Measurements from ENCODE around the gene FSTL5. TPM values are rescaled to one million over a fixed set of nuclear protein-coding genes. Genes with fewer than 3 reads are reported as not detected.

FSTL5 gene
- total RNA-seq, 2 donors from 2014 or later: not detected

DNA sequence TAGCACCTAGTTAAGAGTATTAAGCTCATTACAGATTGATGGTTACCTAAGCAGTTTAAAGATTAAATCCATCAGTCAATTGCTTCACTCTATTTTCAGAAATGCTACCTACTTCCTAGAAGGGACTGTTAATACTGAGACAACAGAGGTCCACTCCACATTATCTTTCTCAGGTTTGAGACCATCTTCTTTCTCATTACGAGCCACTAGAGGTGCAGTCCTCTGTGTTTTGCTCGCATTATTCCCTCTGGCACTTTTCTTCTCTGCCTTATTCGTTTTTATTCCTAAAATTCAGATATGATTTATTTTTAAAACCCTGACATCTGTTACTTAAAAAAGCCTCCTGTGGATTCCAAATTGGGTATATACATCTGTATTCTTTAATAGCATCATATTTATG, 459.1 kb downstream of the FSTL5 start:
- H3K27ac Mint-ChIP-seq: no peak overlapping the region
- no peak for ATAC-seq (replicated peaks)
- no peaks in the 10 kb centered on the region for H3K9me3 Mint-ChIP-seq
- H3K27me3 Mint-ChIP-seq: no peaks in the 10 kb centered on the region
- no peaks in the 10 kb centered on the region for H3K36me3 Mint-ChIP-seq (ENCODE audit: low read depth)
- no peaks in the 10 kb centered on the region for H3K4me1 Mint-ChIP-seq
- H3K4me3 Mint-ChIP-seq: no peak overlapping the region

DNA sequence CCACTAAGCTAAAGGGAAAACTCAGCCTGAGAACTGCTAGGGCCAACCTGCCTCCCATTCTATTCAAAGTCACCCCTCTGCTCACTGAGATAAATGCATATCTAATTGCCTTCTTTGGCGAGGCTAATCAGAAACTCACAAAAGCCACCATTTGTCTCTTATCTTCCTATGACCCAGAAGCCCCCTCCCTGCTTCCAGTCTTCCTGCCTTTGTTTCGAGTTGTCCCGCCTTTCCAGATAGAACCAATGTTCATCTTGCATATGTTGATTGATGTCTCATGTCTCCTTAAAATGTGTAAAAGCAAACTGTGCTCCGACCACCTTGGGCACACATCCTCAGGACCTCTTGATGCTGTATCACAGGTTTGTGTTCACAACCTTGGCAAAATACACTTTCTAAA, 459.8 kb downstream of the FSTL5 start:
- H3K27me3 Mint-ChIP-seq: no peaks in the 10 kb centered on the region
- H3K9me3 Mint-ChIP-seq: no peaks in the 10 kb centered on the region
- no peak overlapping the region for H3K27ac Mint-ChIP-seq
- no peaks in the 10 kb centered on the region for H3K36me3 Mint-ChIP-seq (ENCODE audit: low read depth)
- no peak for ATAC-seq (replicated peaks)
- H3K4me1 Mint-ChIP-seq: no peaks in the 10 kb centered on the region
- no peak overlapping the region for H3K4me3 Mint-ChIP-seq

DNA sequence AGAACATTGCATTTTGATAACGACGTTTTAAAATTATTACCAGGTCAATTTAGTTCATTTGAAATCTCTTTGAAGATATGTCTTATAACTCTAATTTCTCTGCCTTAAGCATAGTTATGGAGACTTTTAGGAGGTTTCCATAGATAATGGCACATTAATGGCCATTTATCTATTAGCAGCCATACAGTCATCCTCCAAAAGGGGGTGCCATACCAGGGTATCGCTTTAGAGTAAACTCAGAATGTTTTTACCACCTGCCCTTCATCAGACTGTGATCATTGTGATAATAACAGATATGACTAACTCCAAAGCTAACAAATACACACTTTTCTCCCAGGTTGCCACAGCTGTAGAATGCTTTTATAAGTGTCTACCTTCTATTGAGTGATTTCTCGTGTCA, 461.5 kb downstream of the FSTL5 start:
- H3K27ac Mint-ChIP-seq: no peak overlapping the region
- no peaks in the 10 kb centered on the region for H3K4me1 Mint-ChIP-seq
- ATAC-seq (replicated peaks): no peak
- H3K36me3 Mint-ChIP-seq (ENCODE audit: low read depth): no peaks in the 10 kb centered on the region
- H3K27me3 Mint-ChIP-seq: no peaks in the 10 kb centered on the region
- no peak overlapping the region for H3K4me3 Mint-ChIP-seq
- H3K9me3 Mint-ChIP-seq: peaks cover 6% of the 10 kb centered on the region

DNA sequence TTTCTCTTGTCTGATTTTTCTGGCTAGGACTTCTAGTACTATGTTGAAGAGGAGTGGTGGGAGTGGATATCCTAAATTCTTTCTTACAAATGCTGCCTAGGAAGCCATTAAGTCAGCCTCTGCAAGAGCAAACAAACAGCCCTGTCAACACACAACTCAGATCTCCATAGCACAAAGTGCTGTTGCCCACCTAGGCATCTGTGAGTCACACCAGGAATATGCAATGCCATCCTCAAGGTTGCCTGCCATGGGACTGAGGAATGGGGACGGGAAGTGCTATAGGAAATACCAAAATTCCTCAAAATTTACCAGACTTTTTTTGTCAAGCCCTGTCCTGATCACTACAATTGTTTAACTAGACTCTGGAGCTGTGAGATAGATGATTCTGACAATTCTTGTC, 466.9 kb downstream of the FSTL5 start:
- no peak for ATAC-seq (replicated peaks)
- H3K4me3 Mint-ChIP-seq: no peak overlapping the region
- H3K9me3 Mint-ChIP-seq: peaks cover 11% of the 10 kb centered on the region
- no peak overlapping the region for H3K27ac Mint-ChIP-seq
- H3K27me3 Mint-ChIP-seq: no peaks in the 10 kb centered on the region
- H3K4me1 Mint-ChIP-seq: no peaks in the 10 kb centered on the region
- H3K36me3 Mint-ChIP-seq (ENCODE audit: low read depth): no peaks in the 10 kb centered on the region

DNA sequence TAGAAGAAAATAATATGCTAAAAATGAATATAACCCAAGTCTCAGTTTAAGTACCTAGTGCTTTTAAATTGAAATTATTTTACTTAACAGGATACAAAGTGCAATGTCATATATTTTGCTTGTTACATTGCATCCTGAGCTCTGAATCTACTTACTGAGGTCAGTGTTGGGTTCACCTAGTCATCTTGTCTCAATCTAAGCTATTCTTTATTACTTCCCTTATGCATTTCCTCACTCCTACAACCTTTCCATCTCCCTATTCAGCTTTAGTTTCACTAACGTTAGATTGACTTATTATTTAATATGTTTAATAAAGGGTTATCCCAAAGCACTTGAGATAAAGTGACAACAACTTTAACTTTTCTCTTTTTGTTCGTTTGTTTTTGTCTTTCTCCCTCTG, 483.7 kb downstream of the FSTL5 start:
- no peaks in the 10 kb centered on the region for H3K27me3 Mint-ChIP-seq
- H3K4me3 Mint-ChIP-seq: no peak overlapping the region
- H3K9me3 Mint-ChIP-seq: no peaks in the 10 kb centered on the region
- H3K27ac Mint-ChIP-seq: no peak overlapping the region
- ATAC-seq (replicated peaks): no peak
- no peaks in the 10 kb centered on the region for H3K4me1 Mint-ChIP-seq
- H3K36me3 Mint-ChIP-seq (ENCODE audit: low read depth): no peaks in the 10 kb centered on the region

DNA sequence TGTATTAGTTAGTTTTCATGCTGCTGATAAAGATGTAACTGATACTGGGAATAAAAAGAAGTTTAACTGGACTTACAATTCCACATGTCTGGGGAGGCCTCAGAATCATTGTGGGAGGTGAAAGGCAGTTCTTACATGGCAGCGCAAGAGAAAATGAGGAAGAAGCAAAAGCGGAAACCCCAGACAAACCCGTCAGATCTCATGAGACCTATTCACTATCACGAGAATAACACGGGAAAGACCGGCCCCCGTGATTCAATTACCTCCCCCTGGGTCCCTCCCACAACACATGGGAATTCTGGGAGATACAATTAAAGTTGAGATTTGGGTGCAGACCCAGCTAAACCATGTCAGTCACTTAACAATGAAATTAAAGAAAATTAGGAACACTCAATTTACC, 499.1 kb downstream of the FSTL5 start:
- Mint-ChIP-seq H3K36me3 (ENCODE audit: low read depth) (no peaks in the 10 kb centered on the region), H3K27me3 (no peaks in the 10 kb centered on the region), H3K4me1 (no peaks in the 10 kb centered on the region), H3K27ac (no peak overlapping the region), H3K9me3 (peaks cover 16% of the 10 kb centered on the region), H3K4me3 (no peak overlapping the region)
- ATAC-seq (replicated peaks): no peak

DNA sequence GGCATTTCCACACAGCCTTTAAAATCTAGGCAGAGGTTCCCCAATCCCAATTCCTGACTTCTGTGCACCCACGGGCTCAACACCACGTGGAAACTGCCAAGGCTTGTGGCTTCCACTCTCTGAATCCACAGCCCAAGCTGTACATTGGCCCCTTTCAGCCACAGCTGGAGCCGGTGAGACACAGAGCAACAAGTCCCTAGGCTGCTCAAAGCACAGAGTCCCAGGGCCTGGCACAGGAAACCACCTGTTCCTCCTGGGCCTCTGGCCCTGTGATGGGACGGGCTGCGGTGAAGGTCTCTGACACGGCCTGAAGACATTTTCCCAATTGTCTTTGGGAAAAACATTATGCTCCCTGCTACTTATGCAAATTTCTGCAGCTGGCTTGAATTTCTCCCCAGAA, 500.0 kb downstream of the FSTL5 start:
- H3K27me3 Mint-ChIP-seq: no peaks in the 10 kb centered on the region
- H3K4me1 Mint-ChIP-seq: no peaks in the 10 kb centered on the region
- no peaks in the 10 kb centered on the region for H3K36me3 Mint-ChIP-seq (ENCODE audit: low read depth)
- H3K9me3 Mint-ChIP-seq: peaks cover 12% of the 10 kb centered on the region
- no peak for ATAC-seq (replicated peaks)
- H3K27ac Mint-ChIP-seq: no peak overlapping the region
- H3K4me3 Mint-ChIP-seq: no peak overlapping the region

DNA sequence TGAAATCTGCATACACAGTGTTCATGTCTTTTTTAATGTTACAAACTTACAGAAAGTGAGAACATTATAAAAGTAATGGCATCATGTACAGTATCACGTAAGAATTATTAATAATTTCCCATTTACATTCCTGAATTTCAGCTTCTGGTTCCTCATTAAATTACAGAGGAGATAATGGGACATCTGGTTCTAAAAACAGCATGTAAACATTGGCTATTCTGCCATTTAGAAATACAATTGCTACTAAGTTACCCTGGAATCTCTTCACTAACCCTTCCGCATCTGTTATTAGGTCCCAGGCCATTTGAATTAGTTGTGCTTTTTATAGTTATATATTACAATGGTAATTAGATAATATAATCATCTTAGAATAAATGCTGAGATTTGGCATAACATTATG, 505.1 kb downstream of the FSTL5 start:
- no peak overlapping the region for H3K4me3 Mint-ChIP-seq
- no peaks in the 10 kb centered on the region for H3K27me3 Mint-ChIP-seq
- no peak overlapping the region for H3K27ac Mint-ChIP-seq
- no peak for ATAC-seq (replicated peaks)
- H3K36me3 Mint-ChIP-seq (ENCODE audit: low read depth): no peaks in the 10 kb centered on the region
- no peaks in the 10 kb centered on the region for H3K4me1 Mint-ChIP-seq
- peaks cover 11% of the 10 kb centered on the region for H3K9me3 Mint-ChIP-seq

DNA sequence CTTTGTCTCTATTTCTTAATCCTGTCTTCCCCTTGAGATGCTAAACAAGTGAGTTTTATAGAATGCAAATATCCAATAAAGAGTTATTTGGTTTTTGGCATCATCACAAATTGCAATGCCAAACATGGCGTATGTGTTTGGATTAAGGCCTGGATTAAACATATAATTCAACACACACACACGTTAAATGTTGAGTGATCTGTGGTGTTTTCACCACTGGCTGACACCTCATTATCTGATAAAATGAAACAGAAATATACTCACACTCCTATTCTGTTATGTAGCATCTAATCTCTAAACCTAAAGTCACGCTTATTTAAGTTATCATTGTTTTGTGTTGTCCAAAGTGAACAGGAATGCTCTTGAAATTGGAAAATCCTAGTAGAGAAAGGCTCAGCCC, 506.2 kb downstream of the FSTL5 start:
- H3K27me3 Mint-ChIP-seq: no peaks in the 10 kb centered on the region
- no peak overlapping the region for H3K27ac Mint-ChIP-seq
- H3K9me3 Mint-ChIP-seq: peaks cover 11% of the 10 kb centered on the region
- no peaks in the 10 kb centered on the region for H3K36me3 Mint-ChIP-seq (ENCODE audit: low read depth)
- H3K4me1 Mint-ChIP-seq: no peaks in the 10 kb centered on the region
- H3K4me3 Mint-ChIP-seq: no peak overlapping the region
- ATAC-seq (replicated peaks): no peak

DNA sequence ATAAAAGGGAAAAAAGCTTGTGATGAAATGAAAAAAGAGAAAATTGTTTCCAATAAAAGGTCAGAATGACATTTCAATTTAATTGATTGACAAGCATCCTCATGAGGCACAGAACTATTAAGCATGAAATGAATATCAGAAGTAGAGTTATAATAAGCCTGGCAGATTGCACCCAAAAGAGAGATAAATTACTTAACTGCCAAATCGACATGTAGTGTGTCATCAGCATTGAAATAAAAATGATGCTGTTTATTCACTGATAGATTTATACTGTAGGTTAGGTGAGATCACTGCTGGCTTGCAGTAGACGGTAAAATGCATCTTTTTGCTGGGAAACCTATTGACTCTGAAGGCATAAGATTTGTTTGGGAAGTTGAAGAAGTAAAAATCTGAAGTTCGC, 507.2 kb downstream of the FSTL5 start:
- Mint-ChIP-seq H3K36me3 (ENCODE audit: low read depth) (no peaks in the 10 kb centered on the region), H3K4me1 (no peaks in the 10 kb centered on the region), H3K4me3 (no peak overlapping the region), H3K27me3 (no peaks in the 10 kb centered on the region), H3K9me3 (peaks cover 7% of the 10 kb centered on the region), H3K27ac (no peak overlapping the region)
- no peak for ATAC-seq (replicated peaks)

DNA sequence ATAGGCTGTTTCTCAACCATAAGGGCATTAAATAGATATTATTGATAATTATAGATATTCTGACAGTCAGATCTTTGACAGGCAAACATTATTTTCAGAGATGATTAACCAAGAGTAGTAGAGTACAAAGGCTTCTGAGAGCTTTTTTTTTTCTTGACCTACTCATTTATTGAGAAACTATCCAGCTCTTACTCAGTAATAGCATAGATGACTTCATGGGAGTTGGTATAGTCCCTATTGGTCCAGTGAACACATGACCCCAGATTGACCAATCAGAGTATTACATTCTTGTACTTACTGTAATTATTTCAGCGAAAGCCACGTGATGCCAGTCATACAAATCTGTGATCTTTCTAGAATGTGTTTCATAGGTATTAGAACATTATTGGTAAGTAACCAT, 508.7 kb downstream of the FSTL5 start:
- H3K36me3 Mint-ChIP-seq (ENCODE audit: low read depth): no peaks in the 10 kb centered on the region

DNA sequence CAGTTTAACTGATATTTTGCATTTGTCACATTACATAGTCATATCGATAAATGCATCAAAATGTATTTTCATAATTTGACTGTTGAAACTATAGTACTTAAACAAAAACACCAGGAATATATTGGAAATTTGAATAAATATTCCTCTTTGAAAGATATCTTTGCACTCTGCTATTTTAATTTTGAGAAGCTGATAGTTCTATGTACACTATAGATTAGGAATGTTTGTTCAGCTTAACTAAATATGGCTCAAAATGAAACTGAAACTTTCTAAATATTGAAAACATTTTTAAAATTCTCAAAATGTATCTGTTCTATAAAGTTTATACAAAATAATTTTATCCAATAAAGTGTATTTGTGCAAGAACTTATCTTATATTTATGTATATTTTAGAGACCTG, 510.1 kb downstream of the FSTL5 start:
- H3K4me1 Mint-ChIP-seq: no peaks in the 10 kb centered on the region
- no peak for ATAC-seq (replicated peaks)
- H3K27ac Mint-ChIP-seq: no peak overlapping the region
- H3K36me3 Mint-ChIP-seq (ENCODE audit: low read depth): no peaks in the 10 kb centered on the region
- no peaks in the 10 kb centered on the region for H3K27me3 Mint-ChIP-seq
- no peak overlapping the region for H3K4me3 Mint-ChIP-seq
- H3K9me3 Mint-ChIP-seq: peaks cover 21% of the 10 kb centered on the region

More for the DNA sequence above, 508.7 kb downstream of the FSTL5 start:
- H3K27me3 Mint-ChIP-seq: no peaks in the 10 kb centered on the region
- no peaks in the 10 kb centered on the region for H3K4me1 Mint-ChIP-seq
- no peak overlapping the region for H3K27ac Mint-ChIP-seq
- no peak overlapping the region for H3K4me3 Mint-ChIP-seq
- peaks cover 13% of the 10 kb centered on the region for H3K9me3 Mint-ChIP-seq
- no peak for ATAC-seq (replicated peaks)

DNA sequence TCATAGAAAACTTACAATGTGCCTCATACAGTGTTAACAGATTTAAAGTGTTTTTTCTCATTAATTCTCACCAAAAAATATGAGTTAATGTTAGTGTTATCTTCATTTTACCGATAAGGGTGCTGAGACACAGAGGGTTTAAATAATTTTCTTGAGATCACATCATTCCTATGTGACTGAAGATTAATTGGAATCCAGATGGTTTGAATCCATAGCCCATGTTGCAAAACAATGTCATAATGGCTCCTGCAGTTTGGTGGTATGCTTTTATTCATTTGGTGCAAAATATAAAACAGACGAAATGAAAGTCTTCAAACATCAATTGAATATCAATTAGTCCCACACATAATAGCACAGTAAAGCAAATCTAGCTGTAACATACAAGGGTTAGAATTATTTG, 512.2 kb downstream of the FSTL5 start:
- no peaks in the 10 kb centered on the region for H3K4me1 Mint-ChIP-seq
- H3K27me3 Mint-ChIP-seq: no peaks in the 10 kb centered on the region
- no peak for ATAC-seq (replicated peaks)
- no peaks in the 10 kb centered on the region for H3K36me3 Mint-ChIP-seq (ENCODE audit: low read depth)
- no peak overlapping the region for H3K4me3 Mint-ChIP-seq
- no peak overlapping the region for H3K27ac Mint-ChIP-seq
- peaks cover 17% of the 10 kb centered on the region for H3K9me3 Mint-ChIP-seq

DNA sequence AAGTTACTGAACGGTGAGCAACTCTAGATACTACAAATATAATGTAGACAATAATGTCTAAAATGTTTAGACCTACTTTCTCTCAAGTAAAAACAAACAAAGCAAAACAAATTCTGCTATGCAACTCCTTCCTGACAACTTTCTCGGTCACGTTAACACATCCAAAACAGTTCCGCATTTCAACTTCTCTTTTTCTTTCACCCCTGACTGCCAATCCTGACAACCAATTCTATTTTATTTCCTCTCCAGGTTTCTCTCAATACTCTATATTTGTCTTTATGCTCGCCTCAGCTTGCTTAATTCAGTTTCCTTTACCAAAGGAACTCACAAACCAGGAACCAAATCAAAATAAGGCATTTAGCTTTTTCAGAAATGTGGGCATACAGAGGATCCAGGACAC, 513.0 kb downstream of the FSTL5 start:
- H3K9me3 Mint-ChIP-seq: peaks cover 14% of the 10 kb centered on the region
- H3K27ac Mint-ChIP-seq: no peak overlapping the region
- H3K27me3 Mint-ChIP-seq: no peaks in the 10 kb centered on the region
- no peak overlapping the region for H3K4me3 Mint-ChIP-seq
- no peaks in the 10 kb centered on the region for H3K36me3 Mint-ChIP-seq (ENCODE audit: low read depth)
- ATAC-seq (replicated peaks): no peak
- H3K4me1 Mint-ChIP-seq: no peaks in the 10 kb centered on the region

DNA sequence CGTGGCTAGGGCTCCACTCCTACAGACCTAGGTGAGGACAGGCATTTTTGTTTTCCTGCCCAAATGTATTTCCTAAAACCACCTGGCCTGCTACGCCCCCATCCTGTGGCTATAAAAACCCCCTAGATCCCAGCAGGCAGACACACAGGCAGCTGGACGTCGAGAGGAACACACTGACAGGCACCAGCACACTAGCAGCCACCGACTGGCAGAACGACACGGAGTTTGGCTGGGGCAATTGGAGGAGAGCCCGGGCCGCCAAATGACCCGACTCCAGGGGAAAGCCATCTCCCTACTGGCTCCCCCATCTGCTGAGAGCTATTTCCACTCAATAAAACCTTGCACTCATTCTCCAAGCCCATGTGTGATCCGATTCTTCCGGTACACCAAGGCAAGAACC, 516.0 kb downstream of the FSTL5 start:
- Mint-ChIP-seq H3K27ac (no peak overlapping the region), H3K9me3 (peaks cover 14% of the 10 kb centered on the region), H3K4me3 (no peak overlapping the region), H3K4me1 (no peaks in the 10 kb centered on the region), H3K36me3 (ENCODE audit: low read depth) (no peaks in the 10 kb centered on the region), H3K27me3 (no peaks in the 10 kb centered on the region)
- no peak for ATAC-seq (replicated peaks)

DNA sequence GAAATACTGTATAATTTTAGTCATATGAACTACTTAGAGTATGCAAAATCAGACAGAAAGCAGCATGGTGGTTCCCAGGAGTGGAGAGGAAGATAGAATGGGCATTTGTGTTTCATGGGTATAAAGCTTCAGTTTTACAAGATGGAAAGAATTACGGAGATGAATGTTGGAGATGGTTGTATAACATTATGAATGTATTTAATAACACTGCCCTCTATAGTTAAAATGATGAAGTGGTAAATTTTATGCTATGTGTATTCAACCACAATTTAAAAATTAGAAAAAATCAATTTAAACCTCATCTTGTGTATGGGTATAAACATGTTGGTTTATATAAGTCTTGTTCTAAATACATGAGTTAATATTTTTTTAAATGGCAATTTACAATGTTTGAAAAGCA, 521.1 kb downstream of the FSTL5 start:
- no peaks in the 10 kb centered on the region for H3K27me3 Mint-ChIP-seq
- H3K27ac Mint-ChIP-seq: no peak overlapping the region
- no peaks in the 10 kb centered on the region for H3K36me3 Mint-ChIP-seq (ENCODE audit: low read depth)
- peaks cover 10% of the 10 kb centered on the region for H3K9me3 Mint-ChIP-seq
- no peak overlapping the region for H3K4me3 Mint-ChIP-seq
- no peaks in the 10 kb centered on the region for H3K4me1 Mint-ChIP-seq
- ATAC-seq (replicated peaks): no peak

Data from activated T-helper 17 cell treated with anti-CD3 and anti-CD28 coated beads, Interleukin-2, amount 50 U/mL, for 72 hours (primary cell).